ENCODE data around the gene PCDH19.

Gene PCDH19

DNA sequence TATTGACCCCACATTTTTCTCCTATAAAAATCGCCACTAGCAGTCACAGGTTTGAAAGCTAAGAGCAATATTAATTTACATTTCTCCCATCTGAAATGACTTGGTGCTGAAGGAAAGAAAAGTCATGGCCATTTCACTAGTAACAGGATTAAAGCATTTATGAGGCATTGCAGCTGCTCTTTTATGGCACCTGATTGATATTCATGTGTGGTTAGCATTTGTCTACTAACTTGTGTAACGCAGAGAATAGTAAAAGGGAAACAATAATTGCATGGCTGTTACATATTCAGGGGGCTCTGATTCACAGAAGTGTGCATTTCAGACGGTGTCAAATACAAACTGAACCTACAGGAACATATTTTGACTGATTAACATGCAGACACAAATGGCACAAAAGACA is 5.2 kb downstream of the PCDH19 start:
- in situ Hi-C loops (cut with MboI; ENCODE audit: low pct_unique_long_range_greater_than_20kb, low sequenced_read_pairs, unreplicated experiment), result no loop called here
- no peak for DNase-seq (ENCODE audit: low spot score)
- TF ChIP-seq, protein P1, sequence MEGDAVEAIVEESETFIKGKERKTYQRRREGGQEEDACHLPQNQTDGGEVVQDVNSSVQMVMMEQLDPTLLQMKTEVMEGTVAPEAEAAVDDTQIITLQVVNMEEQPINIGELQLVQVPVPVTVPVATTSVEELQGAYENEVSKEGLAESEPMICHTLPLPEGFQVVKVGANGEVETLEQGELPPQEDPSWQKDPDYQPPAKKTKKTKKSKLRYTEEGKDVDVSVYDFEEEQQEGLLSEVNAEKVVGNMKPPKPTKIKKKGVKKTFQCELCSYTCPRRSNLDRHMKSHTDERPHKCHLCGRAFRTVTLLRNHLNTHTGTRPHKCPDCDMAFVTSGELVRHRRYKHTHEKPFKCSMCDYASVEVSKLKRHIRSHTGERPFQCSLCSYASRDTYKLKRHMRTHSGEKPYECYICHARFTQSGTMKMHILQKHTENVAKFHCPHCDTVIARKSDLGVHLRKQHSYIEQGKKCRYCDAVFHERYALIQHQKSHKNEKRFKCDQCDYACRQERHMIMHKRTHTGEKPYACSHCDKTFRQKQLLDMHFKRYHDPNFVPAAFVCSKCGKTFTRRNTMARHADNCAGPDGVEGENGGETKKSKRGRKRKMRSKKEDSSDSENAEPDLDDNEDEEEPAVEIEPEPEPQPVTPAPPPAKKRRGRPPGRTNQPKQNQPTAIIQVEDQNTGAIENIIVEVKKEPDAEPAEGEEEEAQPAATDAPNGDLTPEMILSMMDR (IDR thresholded peaks at IDR 0.05; ENCODE audit: extremely low read depth, insufficient read depth, missing control alignments), result no peak

GRCh38 chrX:100395781-100396180 is 14.3 kb downstream of the PCDH19 start:
- no peak for DNase-seq (ENCODE audit: low spot score)
- in situ Hi-C loops (cut with MboI; ENCODE audit: low pct_unique_long_range_greater_than_20kb, low sequenced_read_pairs, unreplicated experiment), result no loop called here
- TF ChIP-seq, protein P1 (IDR thresholded peaks at IDR 0.05; ENCODE audit: extremely low read depth, insufficient read depth, missing control alignments), result no peak

GRCh38 chrX:100381619-100382018 is 28.5 kb downstream of the PCDH19 start:
- in situ Hi-C loops (cut with MboI; ENCODE audit: low pct_unique_long_range_greater_than_20kb, low sequenced_read_pairs, unreplicated experiment), result no loop called here
- TF ChIP-seq, protein P1 (IDR thresholded peaks at IDR 0.05; ENCODE audit: extremely low read depth, insufficient read depth, missing control alignments), result no peak
- DNase-seq (ENCODE audit: low spot score), result no peak

GRCh38 chrX:100379388-100379986 is 30.6 kb downstream of the PCDH19 start:
- in situ Hi-C loops (cut with MboI; ENCODE audit: low pct_unique_long_range_greater_than_20kb, low sequenced_read_pairs, unreplicated experiment), result no loop called here
- TF ChIP-seq, protein P1 (IDR thresholded peaks at IDR 0.05; ENCODE audit: extremely low read depth, insufficient read depth, missing control alignments), result peak; percentile 61
- DNase-seq (ENCODE audit: low spot score), result no peak

- TF ChIP-seq, protein P1 (IDR thresholded peaks at IDR 0.05; ENCODE audit: extremely low read depth, insufficient read depth, missing control alignments), result no peak
- in situ Hi-C loops (cut with MboI; ENCODE audit: low pct_unique_long_range_greater_than_20kb, low sequenced_read_pairs, unreplicated experiment), result no loop called here
- DNase-seq (ENCODE audit: low spot score), result no peak
These were observed 32.2 kb downstream of the PCDH19 start for GRCh38 chrX:100377826-100378225.

GRCh38 chrX:100376576-100376975 is 33.5 kb downstream of the PCDH19 start:
- DNase-seq (ENCODE audit: low spot score), result no peak
- in situ Hi-C loops (cut with MboI; ENCODE audit: low pct_unique_long_range_greater_than_20kb, low sequenced_read_pairs, unreplicated experiment), result no loop called here
- TF ChIP-seq, protein P1 (IDR thresholded peaks at IDR 0.05; ENCODE audit: extremely low read depth, insufficient read depth, missing control alignments), result no peak

Measured in GM13977 (cell line).